Endodermal cell (in vitro differentiated cells): ENCODE measurements around the gene TRAF3. TPM values are rescaled to one million over a fixed set of nuclear protein-coding genes. Genes with fewer than 3 reads are reported as not detected.
"Not testable (repeated sequence)": the region's sequence is repeated elsewhere in the genome, so short reads cannot be mapped to it uniquely, and the experiment has no call there.

Source experiments
- DNase-seq: peaks from one replicate; pipeline ENCODE4 v3.0.0-alpha.2; 2017
- H3K27ac ChIP-seq: 2 replicates; pipeline ENCODE4 v1.5.1; 2013; ENCODE audit warnings: mild to moderate bottlenecking, low read depth, low read length, moderate library complexity
- H3K27me3 ChIP-seq: 2 replicates; pipeline ENCODE4 v1.6.1; 2013; ENCODE audit warnings: mild to moderate bottlenecking, low read length, moderate library complexity; ENCODE audit not compliant: insufficient read depth, control insufficient read depth, poor library complexity, severe bottlenecking
- H3K36me3 ChIP-seq: 2 replicates; pipeline ENCODE4 v1.7.0; 2013; ENCODE audit warnings: mild to moderate bottlenecking, low read length, moderate library complexity; ENCODE audit not compliant: control insufficient read depth, insufficient read depth
- H3K4me1 ChIP-seq: one replicate; pipeline ENCODE4 v1.7.0; 2013; ENCODE audit warnings: low read length; ENCODE audit not compliant: control insufficient read depth, insufficient read depth
- H3K4me3 ChIP-seq: 2 replicates; pipeline ENCODE4 v1.5.1; 2013; ENCODE audit warnings: mild to moderate bottlenecking, low read length, moderate library complexity
- H3K9ac ChIP-seq: 2 replicates; pipeline ENCODE4 v1.6.1; 2013; ENCODE audit warnings: mild to moderate bottlenecking, low read length, moderate library complexity; ENCODE audit not compliant: poor library complexity, severe bottlenecking; ENCODE audit errors: extremely low read depth
- H3K9me3 ChIP-seq: 2 replicates; pipeline ENCODE4 v1.6.1; 2013; ENCODE audit warnings: mild to moderate bottlenecking, low read length, moderate library complexity; ENCODE audit not compliant: control insufficient read depth
- H3K27ac Mint-ChIP-seq: 2 replicates; pipeline ENCODE4 v1.8.0; 2020; ENCODE audit warnings: mixed read lengths
- H3K27me3 Mint-ChIP-seq: 2 replicates; pipeline ENCODE4 v1.8.0; 2021; ENCODE audit warnings: mild to moderate bottlenecking, mixed read lengths; ENCODE audit not compliant: insufficient read depth
- H3K36me3 Mint-ChIP-seq: 2 replicates; pipeline ENCODE4 v1.8.0; 2020; ENCODE audit warnings: low read depth, mixed read lengths
- H3K4me1 Mint-ChIP-seq: 2 replicates; pipeline ENCODE4 v1.8.0; 2020; ENCODE audit warnings: mixed read lengths
- H3K4me3 Mint-ChIP-seq: 2 replicates; pipeline ENCODE4 v1.8.0; 2020; ENCODE audit warnings: mild to moderate bottlenecking, moderate library complexity, mixed read lengths
- H3K9me3 Mint-ChIP-seq: 2 replicates; pipeline ENCODE4 v1.8.0; 2020; ENCODE audit warnings: mild to moderate bottlenecking, mixed read lengths
- WGBS, 2 experiments: methylation state at CpG; one replicate each; pipeline versions ENCODE4 v1.1.5 to v1.1.7; 2013; ENCODE audit warnings: missing lambda C conversion rate in 2 of 2, mixed read lengths in 1 of 2; ENCODE audit not compliant: insufficient coverage in 1 of 2, insufficient read length in 1 of 2; 5-methylcytosine and 5-hydroxymethylcytosine counted together
- total RNA-seq, 2 donors: library from RNA; stranded (reverse); fragmentation: NEBNext Ultra II Directional in 1 of 2; extraction: Animal tissue kit (Norgen Biotek cat#: 25700) in 1 of 2; gene quantifications; 2 replicates in 1 of 2; 3 replicates in 1 of 2; pipeline ENCODE4 v1.2.1, GENCODE V29; 2021
- TF ChIP-seq, protein P1 (sequence below): fragments of 200-600 bp; sonication (generic); conservative IDR thresholded peaks from 2 replicates; pipeline ENCODE4 v1.5.0; 2021; ENCODE audit warnings: antibody characterized with exemption, mild to moderate bottlenecking

Gene TRAF3
- total RNA-seq, 2 donors from 2014 or later = 16.7 to 23.8 TPM

DNA sequence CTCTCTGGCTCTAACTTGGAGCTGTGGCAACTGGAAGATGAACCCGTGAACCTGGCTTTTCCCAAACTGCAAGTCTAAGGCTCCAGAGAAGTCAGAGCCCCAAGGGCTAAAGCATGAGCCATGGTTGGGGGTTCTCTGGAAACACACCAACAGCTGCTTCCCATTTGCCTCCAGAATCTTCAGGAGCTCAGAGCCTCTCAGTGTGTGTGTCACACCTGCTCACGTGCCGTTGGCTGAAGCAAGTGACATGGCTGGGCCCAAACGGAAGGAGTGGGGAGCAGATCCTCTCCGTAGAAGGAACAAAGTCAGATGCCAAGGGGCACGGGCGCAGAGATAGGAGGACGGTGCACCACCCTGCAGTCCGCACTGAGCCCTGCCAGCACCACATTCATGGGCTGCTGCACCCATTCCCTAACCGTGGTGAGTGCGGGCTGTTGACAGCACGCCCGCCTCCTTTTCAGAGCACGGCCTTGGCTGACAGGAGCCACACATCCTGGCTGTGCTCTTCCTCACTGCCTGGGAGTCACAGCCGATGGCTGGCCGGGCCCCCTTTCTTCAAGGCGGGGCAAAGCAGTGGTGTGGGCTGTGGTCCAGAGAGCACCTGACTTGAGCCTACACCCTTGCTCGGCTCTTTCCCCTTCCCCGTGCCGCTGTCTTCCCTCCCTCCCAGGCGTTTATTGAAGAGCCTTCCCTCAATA, 16.6 kb upstream of the TRAF3 start:
- TF ChIP-seq, protein P1, sequence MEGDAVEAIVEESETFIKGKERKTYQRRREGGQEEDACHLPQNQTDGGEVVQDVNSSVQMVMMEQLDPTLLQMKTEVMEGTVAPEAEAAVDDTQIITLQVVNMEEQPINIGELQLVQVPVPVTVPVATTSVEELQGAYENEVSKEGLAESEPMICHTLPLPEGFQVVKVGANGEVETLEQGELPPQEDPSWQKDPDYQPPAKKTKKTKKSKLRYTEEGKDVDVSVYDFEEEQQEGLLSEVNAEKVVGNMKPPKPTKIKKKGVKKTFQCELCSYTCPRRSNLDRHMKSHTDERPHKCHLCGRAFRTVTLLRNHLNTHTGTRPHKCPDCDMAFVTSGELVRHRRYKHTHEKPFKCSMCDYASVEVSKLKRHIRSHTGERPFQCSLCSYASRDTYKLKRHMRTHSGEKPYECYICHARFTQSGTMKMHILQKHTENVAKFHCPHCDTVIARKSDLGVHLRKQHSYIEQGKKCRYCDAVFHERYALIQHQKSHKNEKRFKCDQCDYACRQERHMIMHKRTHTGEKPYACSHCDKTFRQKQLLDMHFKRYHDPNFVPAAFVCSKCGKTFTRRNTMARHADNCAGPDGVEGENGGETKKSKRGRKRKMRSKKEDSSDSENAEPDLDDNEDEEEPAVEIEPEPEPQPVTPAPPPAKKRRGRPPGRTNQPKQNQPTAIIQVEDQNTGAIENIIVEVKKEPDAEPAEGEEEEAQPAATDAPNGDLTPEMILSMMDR = no peak
- H3K9me3 Mint-ChIP-seq = peaks cover 3% of the 10 kb centered on the region
- peak; percentile 70 for DNase-seq
- peaks cover 2% of the 10 kb centered on the region for H3K27me3 Mint-ChIP-seq
- no peak overlapping the region for H3K27ac Mint-ChIP-seq
- no peaks in the 10 kb centered on the region for H3K36me3 Mint-ChIP-seq
- H3K4me1 Mint-ChIP-seq = peaks cover 4% of the 10 kb centered on the region
- no peaks in the 10 kb centered on the region for H3K27me3 ChIP-seq
- no peaks in the 10 kb centered on the region for H3K9me3 ChIP-seq
- no peaks in the 10 kb centered on the region for H3K36me3 ChIP-seq
- H3K4me3 Mint-ChIP-seq = no peak overlapping the region
- no peak overlapping the region for H3K4me3 ChIP-seq
- no peak overlapping the region for H3K9ac ChIP-seq
- H3K4me1 ChIP-seq = no peaks in the 10 kb centered on the region
- H3K27ac ChIP-seq = no peak overlapping the region
- 64 to 75% methylated on average over 13 to 21 of the region's 21 CpGs for whole genome bisulfite sequencing, 2 experiments

DNA sequence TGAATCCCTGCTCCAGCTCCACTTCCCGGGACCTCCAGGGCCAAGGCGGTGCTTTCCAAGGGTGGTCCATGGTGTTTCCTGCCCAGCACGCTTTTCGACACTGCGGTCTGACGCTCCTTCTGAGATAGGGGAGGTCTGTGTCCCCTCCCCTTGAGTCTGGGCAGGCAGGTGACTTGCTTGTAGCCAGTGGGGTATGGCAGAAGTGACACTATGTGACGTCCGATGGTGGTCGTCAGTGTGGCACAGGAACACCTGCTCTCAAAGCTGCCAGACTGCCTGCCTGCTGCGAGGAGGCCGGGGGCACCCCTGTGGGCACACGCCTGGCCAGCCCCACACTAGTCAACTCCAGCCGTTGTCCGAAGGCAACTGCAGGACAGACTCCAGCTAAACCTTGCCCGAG, 16.0 kb upstream of the TRAF3 start:
- Histone ChIP-seq H3K9ac (no peak overlapping the region), H3K4me3 (no peak overlapping the region), H3K36me3 (no peaks in the 10 kb centered on the region), H3K4me1 (no peaks in the 10 kb centered on the region), H3K27ac (no peak overlapping the region), H3K27me3 (no peaks in the 10 kb centered on the region), H3K9me3 (no peaks in the 10 kb centered on the region)
- TF ChIP-seq, protein P1 = no peak
- peaks cover 2% of the 10 kb centered on the region for H3K27me3 Mint-ChIP-seq
- H3K9me3 Mint-ChIP-seq = peaks cover 3% of the 10 kb centered on the region
- H3K4me1 Mint-ChIP-seq = peaks cover 4% of the 10 kb centered on the region
- H3K27ac Mint-ChIP-seq = no peak overlapping the region
- WGBS, 2 experiments = 85 to 100% methylated on average over 5 to 15 of the region's 15 CpGs
- DNase-seq = no peak
- no peak overlapping the region for H3K4me3 Mint-ChIP-seq
- H3K36me3 Mint-ChIP-seq = no peaks in the 10 kb centered on the region

DNA sequence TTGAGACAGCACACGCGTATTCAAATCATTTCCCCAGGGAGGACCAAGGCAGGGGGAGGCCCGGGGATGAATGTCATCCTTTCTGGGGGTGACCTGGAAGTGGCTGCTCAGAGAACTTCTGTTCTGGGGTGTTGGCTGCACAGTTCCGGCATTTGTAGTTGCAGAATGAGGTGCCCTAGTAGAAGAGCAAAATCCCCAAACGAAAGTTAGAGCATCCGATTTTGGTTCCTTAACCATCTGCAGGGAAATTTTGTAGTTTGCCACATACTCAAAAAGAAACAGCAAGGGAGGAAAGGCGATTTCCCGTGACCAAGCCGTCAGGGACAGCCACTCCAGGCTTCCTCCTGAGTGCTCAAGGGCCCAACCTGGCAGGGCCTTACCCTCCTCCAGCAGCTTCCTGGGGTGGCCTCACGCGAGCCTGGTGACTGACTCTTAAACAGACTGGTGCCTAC, 13.0 kb upstream of the TRAF3 start:
- Histone ChIP-seq H3K27ac (no peak overlapping the region), H3K9ac (no peak overlapping the region), H3K9me3 (no peaks in the 10 kb centered on the region), H3K27me3 (no peaks in the 10 kb centered on the region), H3K36me3 (no peaks in the 10 kb centered on the region), H3K4me1 (no peaks in the 10 kb centered on the region), H3K4me3 (no peak overlapping the region)
- peaks cover 5% of the 10 kb centered on the region for H3K27me3 Mint-ChIP-seq
- peak; percentile 43 for DNase-seq
- TF ChIP-seq, protein P1 = no peak
- no peak overlapping the region for H3K27ac Mint-ChIP-seq
- H3K9me3 Mint-ChIP-seq = no peaks in the 10 kb centered on the region
- 80 to 89% methylated on average over 6 to 11 of the region's 11 CpGs for WGBS, 2 experiments
- H3K36me3 Mint-ChIP-seq = no peaks in the 10 kb centered on the region
- H3K4me1 Mint-ChIP-seq = peaks cover 4% of the 10 kb centered on the region
- no peak overlapping the region for H3K4me3 Mint-ChIP-seq

DNA sequence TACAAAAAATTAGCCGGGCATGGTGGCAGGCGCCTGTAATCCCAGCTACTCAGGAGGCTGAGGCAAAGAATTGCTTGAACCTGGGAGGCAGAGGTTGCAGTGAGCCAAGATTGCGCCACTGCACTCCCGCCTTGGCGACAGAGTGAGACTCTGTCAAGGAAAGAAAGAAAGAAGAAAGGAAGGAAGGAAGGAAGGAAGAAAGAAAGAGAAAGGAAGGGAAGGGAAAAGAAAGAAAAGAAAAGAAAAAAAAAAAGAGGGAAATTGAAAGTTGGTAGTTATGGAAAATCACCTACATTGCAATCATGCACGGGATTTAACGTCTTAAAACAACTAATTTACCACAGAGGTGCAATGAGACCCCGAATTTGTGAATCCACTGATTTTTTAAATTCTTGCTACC, 11.5 kb upstream of the TRAF3 start:
- not testable (repeated sequence) for H3K27me3 Mint-ChIP-seq, H3K4me1 ChIP-seq, H3K9me3 ChIP-seq, DNase-seq, H3K9ac ChIP-seq, H3K27ac Mint-ChIP-seq, H3K4me3 Mint-ChIP-seq, H3K9me3 Mint-ChIP-seq, H3K27me3 ChIP-seq, H3K36me3 Mint-ChIP-seq, H3K4me1 Mint-ChIP-seq, H3K36me3 ChIP-seq, H3K27ac ChIP-seq, H3K4me3 ChIP-seq
- WGBS, 2 experiments = 86 to 88% methylated on average over 6 to 8 of the region's 8 CpGs
